HG02759 (cell line): ENCODE data around the gene BCL2L14.

Experiments
- ATAC-seq: cut with Tn5 transposase; IDR thresholded peaks from one replicate; pipeline ENCODE4 v1.9.1; 2021; ENCODE audit warnings: mild to moderate bottlenecking, moderate library complexity; ENCODE audit not compliant: unreplicated experiment

BCL2L14 gene

DNA sequence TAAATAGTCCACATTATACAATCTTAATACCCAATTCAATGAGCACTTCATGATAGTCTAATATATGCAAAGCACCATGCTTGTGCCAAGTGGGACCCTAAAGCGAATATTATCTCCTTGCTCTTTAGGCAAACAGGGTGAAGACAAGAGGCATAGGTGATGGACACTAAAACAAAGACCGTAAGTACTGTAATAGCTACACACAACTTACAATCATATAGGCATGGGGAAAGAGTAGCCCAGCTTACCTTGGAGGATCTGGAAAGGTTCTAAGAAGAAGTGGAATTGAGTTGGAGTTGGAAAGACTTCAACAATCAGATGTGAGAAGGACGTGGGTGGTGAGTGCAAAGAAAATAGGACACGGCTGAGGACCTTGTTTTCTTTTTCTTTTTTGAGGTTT is 19.1 kb upstream of the BCL2L14 start:
- no peak for ATAC-seq

DNA sequence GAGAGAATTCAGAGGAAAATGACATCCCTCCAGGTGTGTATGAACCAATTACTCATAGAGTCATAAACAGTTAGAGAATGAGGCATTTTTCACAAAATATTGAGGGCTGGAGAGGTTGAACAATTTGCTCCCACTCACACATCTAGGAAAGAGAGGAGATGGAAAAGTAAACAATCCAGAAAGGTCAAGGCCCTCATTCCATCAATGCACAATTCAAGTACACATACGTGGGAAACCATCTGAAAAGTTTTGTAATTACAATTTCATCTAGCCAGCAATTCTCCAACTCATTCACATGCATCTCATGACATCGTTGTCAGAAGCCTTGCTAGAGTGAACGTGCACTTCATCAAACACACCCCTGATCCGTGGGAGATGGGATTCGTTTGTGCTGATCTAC is 15.7 kb upstream of the BCL2L14 start:
- ATAC-seq = no peak

DNA sequence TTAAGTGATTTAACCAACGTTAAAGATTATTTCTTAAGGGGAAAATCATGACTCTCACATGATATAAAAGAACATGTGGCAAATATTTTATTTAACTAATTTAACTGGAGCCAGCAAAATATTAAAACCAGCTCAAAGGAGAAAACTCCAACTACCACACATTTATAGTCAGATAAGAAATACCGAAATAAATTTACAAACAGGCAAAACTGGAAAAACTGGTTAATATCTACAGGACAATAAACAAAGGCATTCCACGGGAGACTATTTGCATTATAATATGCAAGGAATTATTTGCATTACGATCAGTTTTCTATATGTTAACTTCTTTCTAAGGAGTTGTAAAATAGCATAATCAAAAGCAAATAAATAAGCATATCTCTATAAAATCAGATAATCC is 13.8 kb upstream of the BCL2L14 start:
- ATAC-seq = no peak

DNA sequence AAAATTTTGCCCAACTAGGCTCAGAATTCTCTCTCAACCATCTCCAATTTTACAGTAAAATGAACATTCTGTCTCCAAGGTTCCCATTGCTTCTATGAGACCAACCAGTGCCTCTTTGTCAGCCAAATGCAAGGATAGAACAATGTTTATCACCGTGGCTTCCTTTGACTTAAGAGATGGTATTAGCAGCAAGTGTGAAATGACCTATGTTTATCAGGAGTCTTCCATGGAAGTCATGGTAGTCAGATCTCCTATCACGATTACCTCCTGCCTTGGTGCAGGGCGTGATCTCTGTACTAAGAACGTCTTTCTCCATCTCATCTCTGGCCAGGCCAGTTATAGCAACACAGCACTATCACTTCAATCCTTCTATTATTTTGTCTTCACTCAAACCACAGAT is 6.1 kb upstream of the BCL2L14 start:
- no peak for ATAC-seq

DNA sequence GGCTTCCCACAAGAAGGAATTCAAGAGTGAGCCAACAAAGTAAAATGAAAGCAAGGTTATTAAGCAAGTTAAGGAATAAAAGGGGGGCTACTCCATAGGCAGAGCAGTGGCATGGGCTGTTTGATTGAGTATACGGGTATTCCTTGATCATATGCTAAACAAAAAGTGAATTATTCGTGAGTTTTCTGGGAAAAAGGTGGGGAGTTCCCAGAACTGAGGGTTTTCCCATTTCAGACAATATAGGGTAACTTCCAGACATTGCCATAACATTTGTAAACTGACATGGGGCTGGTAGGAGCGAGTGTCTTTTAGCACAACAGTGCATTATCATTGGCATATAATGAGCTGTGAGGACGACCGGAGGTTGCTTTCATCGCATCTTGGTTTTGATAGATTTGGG is 2.0 kb upstream of the BCL2L14 start:
- ATAC-seq = no peak

DNA sequence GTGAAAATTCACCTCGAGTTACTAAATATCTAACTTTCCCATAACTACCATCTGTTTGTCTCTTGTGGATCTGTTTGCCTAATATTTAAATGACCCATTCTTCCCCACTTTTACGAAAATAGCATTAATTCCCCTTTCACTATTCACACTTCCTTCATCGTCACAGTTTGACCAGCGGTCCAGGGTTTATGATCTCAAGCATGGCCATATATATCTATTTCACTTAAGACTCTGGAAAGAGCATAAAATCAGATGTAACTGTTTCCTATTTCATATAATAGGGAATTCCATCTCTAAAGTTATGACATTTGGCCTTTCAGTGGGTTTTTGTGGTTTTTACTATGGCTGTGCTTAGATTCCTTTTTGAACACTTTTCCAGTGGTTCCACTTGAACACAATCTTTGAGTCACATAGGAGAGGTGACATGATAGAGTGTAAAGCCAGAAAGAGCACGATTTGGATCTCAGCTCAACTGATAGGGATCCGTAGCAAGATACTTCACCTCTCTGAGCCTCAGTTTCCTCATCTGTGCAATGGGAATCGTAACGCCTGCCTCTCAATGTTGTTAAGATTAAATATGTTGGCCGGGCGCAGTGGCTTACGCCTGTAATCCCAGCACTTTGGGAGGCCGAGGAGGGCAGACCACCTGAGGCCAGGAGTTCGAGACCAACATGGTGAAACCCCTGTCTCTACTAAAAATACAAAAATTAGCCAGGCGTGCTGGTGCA is 754 bp upstream of the BCL2L14 start:
- no peak for ATAC-seq

DNA sequence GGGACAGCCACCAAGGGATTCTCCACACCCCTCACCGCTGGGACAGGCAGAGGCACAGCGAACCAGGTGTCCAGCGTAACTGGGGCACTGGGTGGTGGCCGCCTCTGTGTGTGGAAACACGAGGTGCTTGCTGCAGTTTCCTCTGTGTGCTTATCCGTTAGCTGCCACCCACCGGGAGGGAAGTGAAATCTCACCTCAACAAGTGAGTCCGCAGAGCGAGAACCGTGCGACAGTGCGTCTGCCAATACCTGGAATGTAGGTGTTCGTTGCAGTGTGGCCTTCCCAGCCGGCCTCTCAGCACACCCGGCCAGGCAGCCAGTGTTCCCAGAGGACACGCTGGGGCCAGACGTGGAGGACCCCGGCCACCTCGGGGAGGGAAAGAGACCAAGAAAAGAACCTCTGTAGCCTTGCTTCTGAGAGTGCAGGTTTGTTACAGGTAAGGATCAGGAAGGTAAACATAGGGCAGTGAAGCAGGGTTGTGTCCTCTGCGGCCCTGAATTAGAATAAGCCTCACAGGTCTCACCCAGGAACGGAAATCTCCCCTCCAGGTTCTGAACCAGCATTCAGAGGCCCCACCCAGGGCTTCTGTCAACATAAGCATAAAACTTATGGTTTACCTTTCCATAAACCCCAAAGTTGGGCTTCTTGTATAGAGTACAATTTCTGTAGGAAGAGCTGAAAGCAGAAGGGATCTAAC is 1.5 kb downstream of the BCL2L14 start:
- ATAC-seq = peak; percentile 47

DNA sequence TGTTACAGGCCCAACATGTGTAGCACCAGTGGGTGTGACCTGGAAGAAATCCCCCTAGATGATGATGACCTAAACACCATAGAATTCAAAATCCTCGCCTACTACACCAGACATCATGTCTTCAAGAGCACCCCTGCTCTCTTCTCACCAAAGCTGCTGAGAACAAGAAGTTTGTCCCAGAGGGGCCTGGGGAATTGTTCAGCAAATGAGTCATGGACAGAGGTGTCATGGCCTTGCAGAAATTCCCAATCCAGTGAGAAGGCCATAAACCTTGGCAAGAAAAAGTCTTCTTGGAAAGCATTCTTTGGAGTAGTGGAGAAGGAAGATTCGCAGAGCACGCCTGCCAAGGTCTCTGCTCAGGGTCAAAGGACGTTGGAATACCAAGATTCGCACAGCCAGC is 8.6 kb downstream of the BCL2L14 start:
- no peak for ATAC-seq

DNA sequence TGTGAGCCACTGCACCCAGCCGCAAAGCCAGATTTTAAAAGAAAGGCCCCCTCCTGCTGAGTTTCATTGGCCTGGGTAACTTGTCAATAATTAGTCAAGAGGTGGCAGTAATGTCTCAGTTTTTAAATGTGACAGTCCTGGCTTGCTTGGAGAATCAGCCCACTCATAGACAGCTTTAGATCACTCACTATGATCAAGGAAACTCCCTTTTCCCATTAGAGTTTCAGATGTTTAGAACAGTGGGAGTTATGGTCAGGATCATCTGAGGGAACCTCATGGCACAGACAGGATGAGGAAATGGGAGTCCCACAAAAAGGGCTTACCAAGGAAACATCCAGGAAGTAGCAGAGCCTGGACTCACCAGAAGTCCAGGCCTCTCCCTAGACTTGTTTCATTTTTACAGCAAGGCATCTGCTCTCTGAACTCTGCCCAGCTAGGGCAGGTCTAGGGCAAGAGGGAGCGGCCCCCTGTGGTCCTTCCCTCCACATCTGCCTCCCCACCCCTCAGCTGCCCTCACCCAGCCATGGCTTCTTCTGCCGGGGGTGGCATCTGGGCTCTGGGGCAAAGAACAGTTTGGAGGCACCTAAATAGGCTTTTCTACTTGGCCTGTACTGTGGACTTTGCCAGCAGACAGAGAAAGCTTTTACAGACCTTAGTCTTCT is 11.2 kb downstream of the BCL2L14 start:
- peak; percentile 80 for ATAC-seq

DNA sequence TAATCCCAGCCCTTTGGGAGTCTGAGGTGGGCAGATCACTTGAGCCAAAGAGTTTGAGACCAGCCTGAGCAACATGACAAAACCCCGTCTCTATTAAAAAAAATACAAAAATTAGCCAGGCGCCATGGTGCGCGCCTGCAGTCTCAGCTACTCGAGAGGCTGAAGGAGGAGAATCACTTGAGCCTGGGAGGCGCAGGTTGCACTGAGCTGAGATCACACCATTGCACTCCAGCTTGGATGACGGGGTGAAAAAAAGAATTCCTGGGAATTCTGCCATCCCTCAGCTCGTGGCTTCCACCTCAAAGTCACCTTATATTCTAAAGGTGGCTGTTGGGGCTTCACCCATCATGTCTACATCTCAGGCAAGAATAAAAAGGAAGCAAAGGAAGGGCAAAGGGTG is 12.9 kb downstream of the BCL2L14 start:
- no peak for ATAC-seq

DNA sequence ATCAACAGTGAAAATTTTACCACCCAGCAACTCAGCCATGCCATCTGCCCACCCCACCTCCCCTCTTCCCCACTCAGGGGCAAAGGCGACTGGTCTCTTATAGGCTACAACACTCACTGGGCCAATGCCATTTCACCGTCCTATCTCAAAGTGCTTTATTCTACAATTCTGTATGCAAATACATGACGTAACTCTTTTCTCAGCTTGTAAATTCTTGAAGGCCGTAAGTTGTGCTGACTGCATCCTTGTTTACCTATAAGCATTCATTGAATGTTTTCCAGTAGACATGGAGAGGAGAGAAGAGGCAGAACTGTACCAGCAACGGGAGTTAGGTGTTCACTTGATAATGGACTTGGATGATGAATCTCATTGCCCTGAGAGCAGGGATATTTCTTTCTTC is 15.6 kb downstream of the BCL2L14 start:
- no peak for ATAC-seq

DNA sequence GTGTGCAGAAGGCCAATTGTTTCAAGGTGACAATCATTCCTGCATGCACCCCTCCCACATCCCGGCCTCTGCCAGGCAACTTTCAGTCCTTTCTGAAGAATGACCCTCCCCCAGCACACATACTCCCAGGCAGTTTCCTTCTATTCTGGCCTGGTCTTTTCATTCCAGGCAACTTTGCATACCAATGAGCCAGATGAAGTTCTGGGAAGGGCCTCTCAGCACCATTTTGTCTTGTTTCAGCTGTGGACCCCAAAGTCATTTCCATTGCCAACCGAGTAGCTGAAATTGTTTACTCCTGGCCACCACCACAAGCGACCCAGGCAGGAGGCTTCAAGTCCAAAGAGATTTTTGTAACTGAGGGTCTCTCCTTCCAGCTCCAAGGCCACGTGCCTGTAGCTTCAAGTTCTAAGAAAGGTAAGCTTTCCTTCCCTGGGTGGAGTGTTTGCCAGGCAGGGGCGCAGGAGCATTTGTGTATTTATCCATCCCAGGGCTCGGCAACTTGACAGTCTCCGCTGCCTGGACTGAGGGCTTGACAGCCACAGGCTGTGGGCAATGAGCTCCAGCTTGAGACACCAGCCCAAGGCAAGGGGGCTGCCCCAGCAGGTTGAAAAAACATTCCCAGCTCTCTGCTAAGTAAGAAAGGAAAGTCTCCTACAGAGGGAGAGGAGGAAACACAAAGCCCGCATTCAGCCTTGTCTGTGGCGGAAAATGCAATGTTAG is 16.4 kb downstream of the BCL2L14 start:
- no peak for ATAC-seq

DNA sequence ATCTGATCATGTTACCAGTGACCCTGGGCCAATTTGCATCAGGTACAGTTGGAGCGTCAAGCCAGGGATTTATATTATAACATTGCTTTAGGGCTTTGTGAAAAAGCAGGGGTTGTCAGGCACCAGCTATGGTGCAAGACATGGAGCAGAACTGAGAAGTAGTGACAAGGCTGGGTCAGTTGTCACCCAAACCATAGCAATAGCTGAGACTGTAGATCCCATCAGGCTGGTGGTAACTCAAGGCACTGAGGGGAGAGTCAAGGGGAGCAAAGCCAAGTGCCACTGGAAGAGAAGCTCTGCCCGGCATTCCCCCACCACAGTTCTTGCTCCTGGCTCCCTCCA is 16.9 kb downstream of the BCL2L14 start:
- ATAC-seq = no peak

DNA sequence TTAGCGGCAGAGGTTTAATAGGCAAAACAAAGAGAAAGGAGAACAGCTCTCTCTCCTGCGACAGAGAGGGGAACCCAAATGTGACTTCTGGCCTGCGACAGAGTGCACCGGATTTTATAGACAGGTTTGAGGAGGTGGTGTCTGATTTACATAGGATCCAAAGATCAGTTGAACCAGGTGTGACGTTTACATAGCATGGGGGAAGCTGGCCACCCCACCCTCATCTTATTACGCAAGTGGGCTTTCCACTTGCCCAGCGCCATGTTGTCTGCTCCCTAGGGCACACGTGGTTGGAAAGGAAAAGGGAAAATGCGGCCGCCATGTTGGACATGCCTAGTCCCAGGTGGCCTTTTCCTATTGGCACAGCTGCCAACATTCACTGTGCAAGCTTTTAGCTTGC is 17.4 kb downstream of the BCL2L14 start:
- no peak for ATAC-seq

DNA sequence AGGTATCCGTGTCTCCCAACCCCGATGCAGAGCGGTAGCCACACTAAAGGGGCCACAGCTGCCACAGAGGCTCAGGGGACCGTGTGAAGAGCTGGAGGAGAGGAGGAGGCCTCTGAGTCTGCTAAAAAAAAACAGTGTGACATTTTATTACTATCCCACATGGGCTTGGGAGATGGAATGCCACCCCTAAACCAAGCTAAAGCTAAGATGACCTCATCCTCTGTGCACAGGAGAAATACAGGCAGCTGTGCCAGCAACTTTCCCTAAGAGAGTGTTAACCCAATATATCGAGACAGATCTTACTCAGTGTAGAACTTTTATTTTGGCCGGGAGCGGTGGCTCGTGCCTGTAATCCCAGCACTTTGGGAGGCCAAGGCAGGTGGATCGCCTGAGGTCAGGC is 18.0 kb downstream of the BCL2L14 start:
- no peak for ATAC-seq

DNA sequence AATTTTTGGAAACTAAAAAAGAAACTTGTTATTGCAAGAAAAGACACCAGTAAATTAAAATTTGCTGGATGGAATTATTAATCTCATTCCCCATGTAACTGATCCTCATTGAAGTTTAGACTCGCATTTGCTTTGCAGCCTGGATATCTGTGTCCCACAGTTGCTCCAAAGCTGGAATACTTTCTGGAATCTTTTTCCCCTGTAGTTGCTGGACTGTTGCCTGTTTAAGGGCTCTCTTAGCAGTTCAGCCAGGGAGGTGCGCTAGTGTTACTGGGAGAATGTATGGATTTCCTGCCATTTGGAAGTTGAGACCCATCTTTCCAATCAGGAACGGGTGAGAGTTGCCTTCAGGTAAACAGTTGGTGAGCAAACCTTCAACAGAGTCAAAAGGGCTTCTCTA is 20.3 kb downstream of the BCL2L14 start:
- no peak for ATAC-seq

DNA sequence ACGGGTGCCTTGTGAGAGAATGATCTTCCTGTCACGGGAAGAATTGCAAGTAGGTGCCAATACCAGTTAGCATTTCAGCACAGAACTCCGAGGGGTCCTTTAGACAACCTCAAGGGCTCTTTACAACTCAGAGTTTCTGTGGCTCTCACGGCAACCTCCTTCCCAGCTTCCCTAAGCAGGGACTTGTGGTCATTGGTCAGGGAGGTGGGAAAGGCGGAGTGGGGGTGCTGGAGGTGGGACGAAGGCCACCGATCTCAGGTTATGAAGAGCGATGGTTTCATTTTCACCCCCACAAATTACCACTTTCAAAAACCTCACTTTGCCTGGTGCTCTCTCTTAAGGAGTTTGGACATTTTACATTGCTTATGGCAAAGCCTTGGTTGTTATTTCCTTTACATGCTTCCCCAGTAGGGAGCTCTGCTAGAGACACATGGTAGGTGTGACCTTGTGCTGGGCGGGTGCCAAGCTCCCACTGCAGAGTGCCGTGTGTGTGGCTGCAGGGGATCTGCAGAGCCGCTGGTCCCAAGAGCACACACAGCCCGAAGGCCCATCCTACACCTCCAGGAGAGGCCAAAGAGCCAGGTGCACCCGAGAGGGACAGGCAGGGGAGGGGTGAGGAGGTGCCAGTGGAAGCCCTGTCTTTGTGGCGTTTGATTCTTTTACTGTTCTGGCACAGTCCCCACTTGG is 21.4 kb downstream of the BCL2L14 start:
- no peak for ATAC-seq

DNA sequence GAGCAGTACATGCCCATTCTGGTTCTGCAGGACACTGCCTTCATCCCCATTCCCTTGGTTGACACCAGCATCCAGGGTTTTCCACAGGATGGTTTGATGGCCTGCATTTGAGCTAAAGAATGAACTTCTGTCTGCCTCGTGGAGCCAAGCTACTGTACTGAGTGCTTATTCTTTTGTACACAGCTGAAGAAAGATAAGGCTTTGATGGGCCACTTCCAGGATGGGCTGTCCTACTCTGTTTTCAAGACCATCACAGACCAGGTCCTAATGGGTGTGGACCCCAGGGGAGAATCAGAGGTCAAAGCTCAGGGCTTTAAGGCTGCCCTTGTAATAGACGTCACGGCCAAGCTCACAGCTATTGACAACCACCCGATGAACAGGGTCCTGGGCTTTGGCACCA is 23.7 kb downstream of the BCL2L14 start:
- no peak for ATAC-seq

DNA sequence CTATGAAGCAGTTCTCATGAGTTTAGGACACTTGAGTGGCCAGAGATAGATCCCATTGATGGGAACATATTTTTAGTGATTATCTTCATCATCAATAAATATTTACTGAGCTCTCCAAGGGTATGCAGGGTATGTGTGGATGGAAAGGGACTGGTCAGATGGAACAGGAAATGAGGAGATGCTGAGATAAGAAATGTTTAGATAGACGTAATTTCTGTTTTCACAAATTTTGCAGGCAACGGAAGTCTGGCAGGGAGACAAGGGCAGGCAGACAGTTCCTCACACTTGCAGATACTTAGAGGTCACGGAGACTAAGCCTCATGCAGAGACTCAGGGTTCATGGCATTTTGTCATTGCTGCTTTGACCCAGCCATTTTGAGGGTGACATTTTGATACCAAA is 24.3 kb downstream of the BCL2L14 start:
- no peak for ATAC-seq

DNA sequence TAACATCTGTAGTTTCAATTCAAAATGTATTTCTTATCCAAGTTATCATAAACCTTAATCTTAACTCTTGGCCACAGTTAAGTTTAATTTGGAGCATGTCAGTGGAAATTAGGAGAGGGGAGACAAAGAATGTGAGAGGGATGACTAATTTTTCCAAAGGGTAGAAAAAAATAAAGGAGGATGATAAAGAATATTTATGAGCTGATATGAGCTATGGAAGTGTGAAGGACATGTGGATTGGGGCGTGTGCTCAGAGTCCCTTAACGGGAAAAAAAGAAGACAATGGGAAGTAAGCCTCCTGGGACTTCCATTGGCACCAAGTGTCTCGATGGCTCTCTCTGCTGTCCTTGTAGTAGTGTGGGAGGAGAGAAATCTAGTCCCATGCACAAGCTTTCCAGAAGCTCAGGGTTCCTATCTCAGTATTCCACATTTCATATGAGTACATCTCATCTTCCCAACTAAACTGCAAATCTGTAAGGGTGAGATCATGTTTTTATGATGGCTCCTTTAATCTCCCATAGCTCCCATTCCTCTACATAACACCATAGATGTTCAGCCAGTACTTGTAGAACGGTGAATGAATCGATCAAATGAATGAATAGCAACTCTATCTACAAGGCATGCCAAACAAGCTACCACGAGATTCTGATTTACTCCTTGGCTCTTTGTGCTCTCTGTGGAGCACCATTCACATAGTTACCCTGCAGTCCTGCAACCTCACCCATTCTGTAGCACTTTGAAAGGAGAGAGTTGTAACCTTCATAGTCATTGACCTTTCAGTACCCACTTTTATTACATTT is 27.4 kb downstream of the BCL2L14 start:
- ATAC-seq = no peak

DNA sequence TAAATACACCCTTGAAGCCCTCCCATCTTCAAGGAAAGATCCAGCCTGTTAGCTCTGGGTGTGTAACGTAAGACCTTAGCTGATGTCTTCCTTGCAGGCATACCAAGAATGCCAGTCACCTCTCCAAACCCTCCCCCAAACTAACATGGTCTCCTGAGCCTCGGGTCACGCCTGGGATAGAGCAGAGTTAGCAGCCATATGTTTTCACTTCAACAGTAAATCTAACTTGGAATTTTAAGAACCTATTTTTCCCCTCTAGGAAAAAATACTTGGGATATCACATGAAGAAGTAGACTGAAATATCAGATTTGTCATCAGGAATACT is 27.9 kb downstream of the BCL2L14 start:
- ATAC-seq = no peak
